Epidermal melanocyte (primary cell): Measurements from ENCODE around the gene SLC50A1.

Experiments
- DNase-seq: peaks from one replicate; pipeline ENCODE4 v3.0.0; 2011; ENCODE audit warnings: low spot score; ENCODE audit not compliant: insufficient read length

SLC50A1 gene

DNA sequence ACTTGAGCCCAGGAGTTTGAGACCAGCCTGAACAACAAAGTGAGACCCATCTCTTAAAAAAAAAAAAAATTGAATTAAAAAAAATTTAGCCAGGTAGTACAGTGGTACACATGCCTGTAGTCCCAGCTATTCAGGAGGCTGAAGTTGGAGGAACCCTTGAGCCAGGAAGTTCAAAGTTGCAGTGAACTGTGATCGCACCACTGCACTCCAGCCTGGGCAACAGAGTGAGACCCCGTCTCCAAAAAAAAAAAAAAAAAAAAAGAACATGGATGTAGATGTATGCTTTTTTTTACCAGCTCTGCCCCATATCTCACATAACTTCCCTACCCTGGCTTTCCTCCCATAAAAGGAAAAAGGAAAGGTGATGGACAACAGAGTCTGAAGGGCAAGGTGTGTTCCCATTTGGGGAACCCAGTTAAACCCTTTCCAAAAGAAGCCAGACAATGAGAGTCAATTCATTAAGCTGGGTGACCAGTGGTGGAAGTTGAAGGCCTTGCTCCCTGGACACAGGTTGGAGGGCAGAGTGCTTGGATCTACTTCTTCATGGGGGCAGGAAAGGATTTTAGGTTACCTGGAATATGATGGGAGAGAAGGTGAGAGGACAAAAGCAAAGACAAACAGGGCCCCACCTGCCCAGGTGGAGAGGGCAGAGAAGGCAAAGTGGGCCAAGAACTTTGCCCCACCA, 34.6 kb downstream of the SLC50A1 start:
- no peak for DNase-seq

DNA sequence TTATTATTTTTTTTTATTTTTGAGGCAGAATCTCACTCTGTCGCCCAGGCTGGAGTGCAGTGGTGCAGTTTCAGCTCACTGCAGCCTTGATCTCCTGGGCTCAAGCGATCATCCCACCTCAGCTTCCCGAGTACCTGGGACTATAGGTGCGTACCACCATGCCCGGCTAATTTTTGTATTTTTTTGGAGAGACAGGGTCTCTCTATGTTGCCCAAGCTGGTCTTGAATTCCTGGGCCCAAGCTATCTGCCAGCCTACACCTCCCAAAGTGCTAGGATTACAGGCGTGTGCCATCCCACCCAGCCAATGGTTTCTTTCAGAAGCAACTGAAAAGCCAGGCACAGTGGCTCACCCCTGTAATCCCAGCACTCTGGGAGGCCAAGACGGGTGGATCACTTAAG, 35.2 kb downstream of the SLC50A1 start:
- no peak for DNase-seq

DNA sequence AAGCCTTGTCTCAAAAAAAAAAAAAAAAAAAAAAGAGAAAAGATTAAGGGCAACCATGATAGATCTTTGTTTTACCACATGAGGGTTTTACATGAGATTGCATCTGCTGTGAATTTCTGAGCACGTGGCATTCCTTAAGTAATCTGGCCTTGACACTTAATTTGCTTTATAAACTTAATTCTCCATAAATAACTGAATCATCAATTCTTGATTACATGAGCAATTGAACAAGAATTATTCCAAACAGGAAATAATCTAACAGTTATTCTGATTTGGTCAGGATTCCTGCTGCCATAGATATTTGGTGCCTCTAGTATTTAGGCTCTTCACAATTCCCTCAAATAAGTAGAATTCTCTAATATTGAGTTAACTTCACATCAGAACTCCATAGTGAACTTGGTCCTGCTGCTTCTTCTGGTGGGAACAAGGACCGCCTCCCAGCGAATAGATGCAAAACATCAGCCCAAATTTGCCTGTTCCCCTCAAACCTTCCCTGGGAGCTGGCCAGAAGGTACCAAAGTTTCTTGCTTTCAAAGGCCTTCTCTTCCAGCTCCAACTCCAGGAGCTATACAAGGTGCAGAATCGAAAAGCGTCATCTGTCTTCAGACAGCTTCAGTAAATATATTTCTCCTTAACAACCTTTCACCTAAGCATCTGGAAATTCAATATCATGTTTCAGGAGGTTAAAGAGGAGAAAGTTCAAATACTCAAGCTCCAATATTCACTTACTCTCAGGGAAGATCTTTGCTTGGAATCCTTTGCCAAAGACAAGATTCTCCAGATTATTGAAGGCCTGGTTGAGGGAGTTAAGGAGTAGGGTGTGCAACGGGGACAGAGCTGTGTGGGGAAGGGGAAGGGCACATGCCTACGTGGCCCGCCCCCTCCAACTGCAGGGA, 36.4 kb downstream of the SLC50A1 start:
- DNase-seq, result no peak

DNA sequence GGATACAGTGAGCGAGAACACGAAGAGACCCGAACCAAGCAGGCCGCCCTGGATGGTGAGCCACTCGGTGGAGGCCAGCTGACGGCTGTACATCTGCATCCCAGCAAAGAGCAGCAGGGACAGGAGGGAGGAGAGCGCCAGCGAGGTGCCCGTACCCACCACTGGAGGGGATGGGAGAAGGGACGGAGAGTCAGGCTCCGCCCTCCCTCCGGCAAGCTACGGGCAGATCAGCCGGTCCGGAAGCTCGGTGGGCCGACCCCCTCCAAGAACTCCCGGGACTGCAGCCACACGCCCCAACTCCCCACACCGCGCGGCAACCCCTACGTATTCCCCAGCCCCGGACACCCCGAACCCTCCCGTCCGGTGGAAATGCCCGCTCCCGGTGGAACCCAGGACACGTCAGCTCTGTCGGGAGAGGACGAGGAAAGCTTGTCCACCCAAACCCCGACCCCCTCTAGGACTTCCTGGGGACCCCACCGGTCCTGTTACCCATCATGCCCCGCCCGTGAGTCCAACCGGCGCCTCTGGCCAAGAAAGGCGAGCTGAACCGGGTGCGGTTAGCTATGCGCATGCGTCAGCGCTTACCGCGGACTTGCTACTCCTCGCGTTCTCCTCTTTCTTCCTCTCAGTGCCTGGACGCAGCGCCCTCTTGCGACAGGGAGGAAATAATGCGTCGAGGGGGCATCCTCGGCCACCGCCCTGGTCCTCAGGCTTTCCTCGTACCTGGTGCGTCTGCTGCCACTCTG, 37.3 kb downstream of the SLC50A1 start, which contains the start of gene KRTCAP2:
TSS of gene KRTCAP2 (minus strand) at position 573 of the 746 bp plus-strand sequence. CDS start at position 493, 80 bp downstream.
- peak; percentile 99 for DNase-seq

DNA sequence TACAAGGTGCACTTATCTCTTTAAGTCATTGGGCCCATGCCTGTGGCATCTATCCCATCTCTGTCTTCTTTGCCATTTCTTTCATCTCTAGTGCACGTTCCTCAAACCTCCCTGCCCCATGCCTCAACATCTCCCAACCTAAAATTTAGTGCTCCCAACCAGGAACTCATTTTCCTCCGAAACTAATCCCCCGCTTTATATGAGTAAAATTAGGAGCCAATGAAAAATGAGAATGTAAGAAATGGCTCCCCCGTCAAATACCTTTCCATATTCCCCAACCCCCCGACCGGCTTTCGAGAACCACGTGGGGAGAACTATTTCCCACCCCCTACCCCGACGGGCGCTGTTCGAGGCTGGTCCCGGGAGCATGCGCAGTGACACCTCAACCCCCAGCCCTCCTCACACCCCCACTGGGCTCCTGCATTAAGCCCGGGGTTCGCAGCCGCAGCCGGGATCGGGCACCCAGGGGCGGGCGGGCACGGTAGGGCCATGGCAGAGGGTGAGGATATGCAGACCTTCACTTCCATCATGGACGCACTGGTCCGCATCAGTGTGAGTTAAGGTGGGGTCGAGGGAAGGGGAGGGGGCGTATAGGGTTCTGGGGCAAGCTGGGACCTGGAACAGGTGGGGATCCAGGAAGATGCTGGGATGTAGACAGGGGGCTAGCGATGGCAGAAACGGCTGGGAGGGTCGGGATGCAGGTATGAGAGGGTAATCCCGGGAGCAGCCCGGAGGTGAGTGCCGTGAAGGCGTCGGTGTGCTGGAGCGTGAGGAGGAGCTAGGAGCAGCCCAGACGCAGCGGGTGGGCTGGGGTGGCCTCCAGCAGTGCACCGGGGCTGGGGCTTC, 38.0 kb downstream of the SLC50A1 start, which contains the start of gene TRIM46:
TSS of gene TRIM46 (plus strand) at position 372 of the 846 bp plus-strand sequence. CDS start at position 490, 118 bp downstream.
- peak; percentile 79 for DNase-seq

DNA sequence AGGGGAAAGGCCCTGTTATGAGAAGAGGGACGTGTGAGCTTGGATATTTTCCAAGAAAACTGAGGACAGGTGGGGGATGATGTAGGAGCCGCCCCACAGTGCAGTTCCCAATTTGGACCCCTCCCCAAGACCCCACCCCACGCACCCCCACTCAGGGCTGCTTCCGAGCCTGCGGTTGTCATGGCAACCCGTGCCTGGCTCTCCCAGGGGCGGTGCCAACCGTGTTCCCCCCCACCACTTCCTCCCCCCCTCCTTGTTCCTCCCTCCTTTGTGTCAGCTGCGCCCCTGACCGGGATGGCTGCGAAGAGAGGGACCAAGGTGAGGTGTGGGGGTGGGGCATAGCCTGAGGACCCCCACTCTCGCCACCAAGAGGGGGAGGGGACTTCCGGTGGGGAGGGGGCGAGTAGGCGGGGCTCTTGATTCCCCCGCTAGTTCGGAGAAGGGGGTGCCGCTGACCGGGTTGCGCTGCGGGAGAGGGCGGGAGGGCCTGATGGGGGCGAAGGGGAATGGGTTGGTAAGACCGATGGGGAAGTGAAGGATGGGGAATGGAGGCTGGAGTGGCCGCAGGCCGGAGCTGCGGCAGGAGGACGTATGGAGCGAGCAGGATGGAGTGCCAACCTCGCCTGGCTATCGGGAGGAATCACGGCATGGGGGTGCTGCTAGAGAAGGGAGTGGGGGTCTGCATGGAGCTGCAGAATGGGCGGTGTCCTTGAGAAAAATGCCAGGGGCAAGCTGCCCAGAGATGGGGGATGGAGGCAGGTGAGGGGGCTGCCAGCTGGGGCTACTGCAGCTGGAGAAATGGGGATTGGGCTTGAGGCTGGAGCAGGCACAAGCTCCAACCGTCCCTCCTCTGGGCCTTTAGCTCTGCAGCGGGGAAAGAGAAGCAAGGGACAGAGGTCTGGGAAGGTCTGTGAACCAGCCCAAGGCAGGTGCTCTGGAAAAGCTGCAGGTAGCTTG, 39.0 kb downstream of the SLC50A1 start:
- no peak for DNase-seq

DNA sequence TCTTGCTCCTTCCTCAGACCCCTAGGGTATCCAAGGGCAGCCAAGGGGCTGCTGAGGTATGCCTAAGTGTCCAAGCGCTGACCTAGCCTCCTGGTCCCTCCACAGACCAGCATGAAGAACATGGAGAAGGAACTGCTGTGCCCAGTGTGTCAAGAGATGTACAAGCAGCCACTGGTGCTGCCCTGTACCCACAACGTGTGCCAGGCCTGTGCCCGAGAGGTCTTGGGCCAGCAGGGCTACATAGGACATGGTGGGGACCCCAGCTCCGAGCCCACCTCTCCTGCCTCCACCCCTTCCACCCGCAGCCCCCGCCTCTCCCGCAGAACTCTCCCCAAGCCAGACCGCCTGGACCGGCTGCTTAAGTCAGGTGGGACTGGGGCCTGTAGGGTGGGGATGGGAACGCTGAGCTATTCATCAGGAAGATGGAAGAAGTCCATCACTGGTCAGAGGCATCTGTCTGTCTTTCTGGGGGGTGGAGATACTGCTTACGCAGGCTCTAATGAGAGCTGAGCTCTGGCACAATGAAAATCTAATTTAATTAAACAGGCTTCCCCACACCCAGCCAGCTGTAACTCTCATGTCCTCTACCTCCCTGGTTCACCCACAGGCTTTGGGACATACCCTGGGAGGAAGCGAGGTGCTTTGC, 39.8 kb downstream of the SLC50A1 start:
- no peak for DNase-seq

DNA sequence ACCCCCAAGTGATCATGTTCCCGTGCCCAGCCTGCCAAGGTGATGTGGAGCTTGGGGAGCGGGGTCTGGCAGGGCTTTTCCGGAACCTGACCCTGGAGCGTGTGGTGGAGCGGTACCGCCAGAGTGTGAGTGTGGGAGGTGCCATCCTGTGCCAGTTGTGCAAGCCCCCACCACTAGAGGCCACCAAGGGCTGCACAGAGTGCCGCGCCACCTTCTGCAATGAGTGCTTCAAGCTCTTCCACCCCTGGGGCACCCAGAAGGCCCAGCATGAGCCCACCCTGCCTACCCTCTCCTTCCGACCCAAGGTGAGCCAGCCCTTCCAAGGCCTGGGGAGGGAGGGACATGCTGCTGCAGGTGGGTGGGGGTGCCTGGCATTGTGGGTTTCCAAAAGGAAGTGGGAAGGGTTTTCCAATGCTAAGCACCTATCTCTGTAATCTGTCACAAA, 40.3 kb downstream of the SLC50A1 start:
- DNase-seq, result no peak

DNA sequence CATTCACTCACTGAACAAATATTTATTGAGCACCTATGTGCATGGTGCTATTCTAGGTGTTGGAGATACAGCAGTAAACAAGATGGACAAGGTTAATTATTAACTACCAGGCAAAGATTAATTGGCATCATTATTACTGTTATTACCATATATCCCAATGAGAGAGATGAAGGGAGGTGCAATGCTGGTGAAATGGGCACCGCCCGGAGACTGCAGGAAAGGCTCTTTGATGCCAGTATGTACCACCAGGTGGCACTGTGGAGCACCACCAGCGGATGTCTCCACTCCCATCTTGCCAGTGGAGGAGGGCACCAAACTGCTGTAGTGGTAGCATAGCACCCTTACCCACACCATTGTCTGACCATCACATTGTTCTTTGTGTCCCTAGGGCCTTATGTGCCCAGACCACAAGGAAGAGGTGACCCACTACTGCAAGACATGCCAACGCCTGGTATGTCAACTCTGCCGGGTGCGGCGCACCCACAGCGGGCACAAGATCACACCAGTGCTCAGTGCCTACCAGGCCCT, 41.0 kb downstream of the SLC50A1 start:
- DNase-seq, result peak; percentile 99

DNA sequence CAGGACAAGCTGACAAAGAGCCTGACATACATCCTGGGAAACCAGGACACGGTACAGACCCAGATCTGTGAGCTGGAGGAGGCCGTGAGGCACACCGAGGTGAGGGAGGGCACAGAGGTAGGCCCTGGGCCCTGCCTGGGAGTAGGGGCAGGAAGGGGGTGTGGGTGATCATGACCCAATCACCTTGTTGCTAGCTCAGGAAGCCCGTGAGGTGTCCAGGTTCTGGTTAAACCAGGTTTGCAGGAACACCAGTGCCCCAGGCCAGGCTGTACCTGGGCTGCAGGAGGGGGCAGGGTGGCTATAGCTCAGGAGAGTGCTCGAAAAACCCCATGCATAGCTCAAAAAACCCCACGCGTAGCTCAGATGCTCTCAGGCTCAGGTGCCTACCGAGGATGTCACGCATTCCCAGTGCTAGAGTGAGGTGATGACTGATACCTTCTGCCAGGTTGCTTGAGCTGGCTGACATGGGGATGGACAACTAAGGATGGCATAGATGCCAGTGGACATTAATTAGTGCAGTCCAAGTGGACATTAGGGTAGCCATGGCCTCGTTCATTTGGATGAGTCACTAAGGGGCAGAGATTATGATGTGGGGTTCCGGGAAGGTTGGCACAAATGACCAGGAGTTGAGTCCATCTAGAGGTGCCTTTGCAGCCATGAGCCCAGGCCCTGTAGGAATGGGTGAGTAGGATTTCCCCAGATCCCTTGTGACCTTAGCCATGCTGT, 41.7 kb downstream of the SLC50A1 start:
- DNase-seq, result no peak

DNA sequence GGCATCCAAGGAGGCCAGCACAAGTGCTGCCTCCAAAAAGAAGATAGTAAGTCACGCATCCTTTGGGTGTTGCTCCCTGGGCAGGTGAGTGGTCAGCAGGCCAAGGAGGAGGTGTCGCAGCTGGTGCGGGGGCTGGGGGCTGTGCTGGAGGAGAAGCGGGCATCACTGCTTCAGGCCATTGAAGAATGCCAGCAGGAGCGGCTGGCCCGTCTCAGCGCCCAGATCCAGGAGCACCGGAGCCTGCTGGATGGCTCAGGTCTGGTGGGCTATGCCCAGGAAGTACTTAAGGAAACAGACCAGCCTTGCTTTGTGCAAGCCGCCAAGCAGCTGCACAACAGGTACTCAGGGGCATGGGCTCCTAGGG, 42.2 kb downstream of the SLC50A1 start:
- DNase-seq, result no peak

DNA sequence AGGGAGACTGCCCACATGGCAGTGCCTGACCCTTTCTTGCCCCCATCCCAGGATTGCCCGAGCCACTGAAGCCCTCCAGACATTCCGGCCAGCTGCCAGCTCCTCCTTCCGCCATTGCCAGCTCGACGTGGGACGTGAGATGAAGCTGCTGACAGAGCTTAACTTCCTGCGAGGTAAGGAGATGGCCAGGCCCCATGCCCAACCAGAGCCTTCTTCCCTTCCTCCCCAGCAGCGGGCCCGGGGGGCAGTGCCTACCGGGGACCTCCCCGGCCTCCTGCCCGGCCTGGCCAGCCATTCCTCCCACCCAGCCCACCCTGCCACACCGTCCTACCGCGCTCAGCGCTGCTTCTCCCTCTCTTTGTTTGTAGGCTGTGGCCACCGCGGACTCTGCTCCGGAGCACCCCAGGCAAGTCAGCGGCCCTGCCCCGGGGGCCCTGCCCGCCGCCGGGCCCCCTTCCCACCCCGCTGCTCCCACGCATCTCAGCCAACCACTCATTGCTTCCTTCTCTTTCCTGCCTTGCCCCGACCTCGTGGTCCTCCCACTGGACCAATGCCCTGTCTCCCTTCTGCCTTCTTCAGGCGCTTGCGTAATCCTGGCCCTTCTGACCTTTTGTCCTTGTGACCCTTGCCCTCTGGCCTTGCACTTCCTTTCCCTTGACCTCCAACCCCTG, 42.9 kb downstream of the SLC50A1 start:
- no peak for DNase-seq

DNA sequence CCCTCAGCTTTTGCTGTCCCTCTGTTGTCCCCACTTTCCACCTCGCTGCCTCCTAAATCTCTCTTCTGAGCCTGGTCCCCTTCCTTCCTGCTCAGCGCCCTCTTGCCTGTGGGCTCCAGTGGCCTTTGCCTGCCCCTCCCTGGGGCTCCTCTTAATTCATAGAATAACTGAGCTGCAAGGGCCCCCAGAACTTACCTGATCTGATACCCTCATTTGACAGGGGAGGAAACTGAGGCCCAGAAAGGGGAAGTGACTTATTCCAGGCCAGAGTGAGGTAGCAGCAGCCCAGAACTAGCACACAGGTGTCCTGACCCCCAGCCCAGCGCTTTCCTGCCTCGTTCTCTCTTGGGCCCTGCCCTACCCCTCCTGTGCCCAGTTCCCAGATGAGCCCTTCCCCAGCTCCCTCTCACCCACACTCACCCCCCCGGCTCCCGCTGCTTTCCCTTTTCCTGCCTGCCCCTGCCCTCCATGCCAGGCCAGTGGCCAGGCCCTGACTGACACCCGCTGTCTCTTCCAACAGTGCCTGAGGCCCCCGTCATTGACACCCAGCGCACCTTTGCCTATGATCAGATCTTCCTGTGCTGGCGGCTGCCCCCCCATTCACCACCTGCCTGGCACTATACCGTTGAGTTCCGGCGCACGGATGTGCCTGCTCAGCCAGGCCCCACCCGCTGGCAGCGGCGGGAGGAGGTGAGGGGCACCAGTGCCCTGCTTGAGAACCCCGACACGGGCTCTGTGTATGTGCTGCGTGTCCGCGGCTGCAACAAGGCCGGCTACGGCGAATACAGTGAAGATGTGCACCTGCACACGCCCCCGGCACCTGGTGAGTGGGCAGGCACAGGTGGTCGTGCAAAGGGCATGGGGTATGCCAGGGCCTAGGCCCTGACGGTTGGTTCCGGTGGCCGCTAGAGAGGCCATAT, 43.7 kb downstream of the SLC50A1 start:
- no peak for DNase-seq

DNA sequence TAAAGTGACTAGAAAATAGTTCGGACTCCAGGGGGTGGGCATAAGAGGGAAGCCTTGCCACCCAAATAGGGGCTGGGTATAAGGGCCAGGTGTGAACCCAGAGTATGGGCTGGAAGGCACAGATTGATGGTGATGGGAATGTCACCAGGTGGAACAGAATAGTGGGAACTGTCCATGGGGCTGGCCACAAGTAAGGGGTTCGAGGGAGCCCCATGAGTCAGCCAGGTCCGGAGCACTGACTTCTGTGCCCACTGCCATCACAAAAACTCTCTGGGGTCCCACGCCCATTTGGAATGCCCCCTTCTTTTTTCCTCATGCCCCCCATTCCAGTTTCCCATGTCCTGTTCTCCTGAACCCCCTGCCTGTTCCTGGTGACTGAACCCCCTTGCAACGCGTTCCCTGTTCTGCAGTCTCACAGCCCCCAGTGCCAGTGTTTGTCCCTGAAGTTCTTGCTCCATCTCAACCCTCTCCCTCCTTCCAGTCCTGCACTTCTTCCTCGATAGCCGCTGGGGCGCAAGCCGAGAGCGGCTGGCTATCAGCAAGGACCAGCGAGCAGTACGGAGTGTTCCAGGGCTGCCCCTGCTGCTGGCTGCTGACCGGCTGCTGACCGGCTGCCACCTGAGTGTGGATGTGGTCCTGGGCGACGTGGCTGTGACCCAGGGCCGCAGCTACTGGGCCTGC, 45.9 kb downstream of the SLC50A1 start:
- no peak for DNase-seq

DNA sequence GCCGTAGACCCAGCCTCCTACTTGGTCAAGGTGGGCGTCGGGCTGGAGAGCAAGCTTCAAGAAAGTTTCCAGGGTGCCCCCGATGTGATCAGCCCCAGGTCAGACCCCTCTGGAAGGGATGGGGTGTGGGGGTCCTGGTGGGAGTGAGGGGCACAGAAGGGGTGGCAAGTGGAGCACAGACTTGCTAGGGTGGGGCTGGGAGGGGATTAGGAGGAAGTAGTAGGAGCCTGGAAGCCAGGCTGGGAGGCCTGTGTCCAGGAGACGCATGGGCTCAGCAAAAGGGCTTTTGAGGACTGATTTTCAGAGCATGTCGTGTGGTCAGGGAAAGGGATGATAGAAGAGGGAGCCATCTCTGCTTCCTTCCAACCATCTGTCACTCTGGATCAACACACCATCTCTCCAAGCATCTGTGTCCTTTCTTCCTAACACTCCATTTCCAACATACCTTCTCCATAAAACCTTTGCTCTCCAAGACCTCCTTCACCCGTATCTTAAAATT, 46.4 kb downstream of the SLC50A1 start:
- DNase-seq, result no peak

DNA sequence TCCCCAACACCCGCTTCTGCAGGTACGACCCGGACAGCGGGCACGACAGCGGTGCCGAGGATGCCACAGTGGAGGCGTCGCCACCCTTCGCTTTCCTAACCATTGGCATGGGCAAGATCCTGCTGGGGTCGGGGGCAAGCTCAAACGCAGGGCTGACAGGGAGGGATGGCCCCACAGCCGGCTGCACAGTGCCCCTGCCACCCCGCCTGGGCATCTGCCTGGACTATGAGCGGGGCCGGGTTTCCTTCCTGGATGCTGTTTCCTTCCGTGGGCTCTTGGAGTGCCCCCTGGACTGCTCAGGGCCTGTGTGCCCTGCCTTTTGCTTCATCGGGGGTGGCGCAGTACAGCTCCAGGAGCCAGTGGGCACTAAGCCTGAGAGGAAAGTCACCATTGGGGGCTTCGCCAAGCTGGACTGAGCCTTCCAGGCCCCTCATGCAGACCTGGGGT, 48.1 kb downstream of the SLC50A1 start:
- DNase-seq, result no peak
